Keratinocyte (primary cell): ENCODE measurements around the gene FBRSL1. TPM values are rescaled to one million over a fixed set of nuclear protein-coding genes. Genes with fewer than 3 reads are reported as not detected.

Experiments
- DNase-seq: peaks from one replicate; pipeline ENCODE4 v3.0.0-alpha.2; 2011; ENCODE audit warnings: low read depth, missing footprints, low spot score
- FAIRE-seq: peaks from 2 replicates; lab custom pipeline; 2011; peaks lifted over from hg19 to GRCh38; lab: Jason Lieb, UNC
- H2AFZ ChIP-seq: 2 replicates; pipeline ENCODE4 v1.6.0; 2012; ENCODE audit warnings: low read length, control low read depth, inconsistent platforms; ENCODE audit not compliant: control insufficient read depth
- H3K27ac ChIP-seq: 2 replicates; pipeline ENCODE4 v1.5.1; 2011; ENCODE audit warnings: low read length; ENCODE audit not compliant: control insufficient read depth, insufficient read depth
- H3K27me3 ChIP-seq: 3 replicates; pipeline ENCODE4 v1.6.0; 2011; ENCODE audit warnings: low read length; ENCODE audit not compliant: control insufficient read depth, insufficient read depth; ENCODE audit errors: extremely low read depth
- H3K36me3 ChIP-seq, 2 experiments: 2 replicates in 1 of 2; 3 replicates in 1 of 2; pipeline ENCODE4 v1.5.1; 2011; ENCODE audit warnings: low read length in 2 of 2, mild to moderate bottlenecking in 1 of 2; ENCODE audit not compliant: control insufficient read depth in 2 of 2, insufficient read depth in 2 of 2; ENCODE audit errors: extremely low read depth in 1 of 2
- H3K4me1 ChIP-seq: 3 replicates; pipeline ENCODE4 v1.5.1; 2011; ENCODE audit warnings: low read length; ENCODE audit not compliant: control insufficient read depth, insufficient read depth; ENCODE audit errors: extremely low read depth
- H3K4me2 ChIP-seq: 3 replicates; pipeline ENCODE4 v1.6.0; 2011; ENCODE audit warnings: low read depth, low read length; ENCODE audit not compliant: control insufficient read depth, insufficient read depth; ENCODE audit errors: extremely low read depth
- H3K4me3 ChIP-seq, 3 experiments: fragments of 200-600 bp in 1 of 3; sonication (generic) in 1 of 3; 2 replicates in 2 of 3; 3 replicates in 1 of 3; pipeline ENCODE4 v1.5.1; 2011 to 2016; ENCODE audit warnings: low read length in 3 of 3, mild to moderate bottlenecking in 3 of 3, control low read depth in 2 of 3, inconsistent platforms in 1 of 3, low read depth in 1 of 3, mixed read lengths in 1 of 3, mixed run types in 1 of 3, moderate library complexity in 1 of 3; ENCODE audit not compliant: control insufficient read depth in 2 of 3, insufficient read depth in 2 of 3; ENCODE audit errors: extremely low read depth in 1 of 3
- H3K79me2 ChIP-seq: 2 replicates; pipeline ENCODE4 v1.6.0; 2012; ENCODE audit warnings: low read length; ENCODE audit not compliant: control insufficient read depth, insufficient read depth
- H3K9ac ChIP-seq: 3 replicates; pipeline ENCODE4 v1.6.0; 2011; ENCODE audit warnings: low read length; ENCODE audit not compliant: control insufficient read depth, insufficient read depth; ENCODE audit errors: extremely low read depth
- H3K9me1 ChIP-seq: 3 replicates; pipeline ENCODE4 v1.6.0; 2011; ENCODE audit warnings: low read length; ENCODE audit not compliant: control insufficient read depth, insufficient read depth; ENCODE audit errors: extremely low read depth
- H3K9me3 ChIP-seq: 2 replicates; pipeline ENCODE4 v1.5.1; 2012; ENCODE audit warnings: low read depth, low read length; ENCODE audit not compliant: control insufficient read depth
- H4K20me1 ChIP-seq: 3 replicates; pipeline ENCODE4 v1.6.0; 2011; ENCODE audit warnings: low read length; ENCODE audit not compliant: control insufficient read depth, insufficient read depth; ENCODE audit errors: extremely low read depth
- EZH2 ChIP-seq: IDR thresholded peaks from one replicate; pipeline ENCODE4 v1.6.1; 2012; ENCODE audit warnings: inconsistent platforms, mild to moderate bottlenecking, low read length, moderate library complexity
- dilution Hi-C: fragments of 300-500 bp; cut with MboI; formaldehyde crosslinking; loops from one replicate; pipeline ENCODE4 v1.7.0; 2020; ENCODE audit warnings: low sequenced_read_pairs; ENCODE audit not compliant: extremely low pct_ligation_motif_present
- polyA plus RNA-seq, 5 experiments: library from polyadenylated mRNA; depleted of rRNA in 3 of 5; stranded (reverse) in 3 of 5; stranded (forward) in 1 of 5; unstranded in 1 of 5; fragments of >200 nt; gene quantifications; 1 replicate in 1 of 5; 2 replicates in 3 of 5; 3 replicates in 1 of 5; pipeline versions ENCODE4 v1.2.1 to v1.2.3, GENCODE V29; 2011 to 2012; ENCODE audit warnings: missing spikeins in 2 of 5, low read depth in 1 of 5, low replicate concordance in 1 of 5
- TF ChIP-seq, protein P1 (sequence below), 3 experiments: IDR thresholded peaks in 1 of 3; conservative IDR thresholded peaks in 1 of 3; optimal IDR thresholded peaks in 1 of 3; 2 replicates in 2 of 3; 3 replicates in 1 of 3; pipeline versions ENCODE3 to v1.5.1; 2011; ENCODE audit warnings: low read length in 3 of 3, mild to moderate bottlenecking in 3 of 3, moderate library complexity in 2 of 3, control low read depth in 1 of 3, inconsistent platforms in 1 of 3; ENCODE audit not compliant: insufficient read depth in 2 of 3; ENCODE audit errors: extremely low read depth in 1 of 3

Gene FBRSL1
- polyA plus RNA-seq, 1 donor (not counting 4 experiments of a cell fraction or from before 2014, with no cell fraction given), result 0.89 TPM

GRCh38 chr12:132544498-132544897 is 54.5 kb downstream of the FBRSL1 start:
- H3K79me2 ChIP-seq, result no peaks in the 10 kb centered on the region
- H3K4me3 ChIP-seq, result no peak overlapping the region
- TF ChIP-seq EZH2, result no peak
- TF ChIP-seq, protein P1, sequence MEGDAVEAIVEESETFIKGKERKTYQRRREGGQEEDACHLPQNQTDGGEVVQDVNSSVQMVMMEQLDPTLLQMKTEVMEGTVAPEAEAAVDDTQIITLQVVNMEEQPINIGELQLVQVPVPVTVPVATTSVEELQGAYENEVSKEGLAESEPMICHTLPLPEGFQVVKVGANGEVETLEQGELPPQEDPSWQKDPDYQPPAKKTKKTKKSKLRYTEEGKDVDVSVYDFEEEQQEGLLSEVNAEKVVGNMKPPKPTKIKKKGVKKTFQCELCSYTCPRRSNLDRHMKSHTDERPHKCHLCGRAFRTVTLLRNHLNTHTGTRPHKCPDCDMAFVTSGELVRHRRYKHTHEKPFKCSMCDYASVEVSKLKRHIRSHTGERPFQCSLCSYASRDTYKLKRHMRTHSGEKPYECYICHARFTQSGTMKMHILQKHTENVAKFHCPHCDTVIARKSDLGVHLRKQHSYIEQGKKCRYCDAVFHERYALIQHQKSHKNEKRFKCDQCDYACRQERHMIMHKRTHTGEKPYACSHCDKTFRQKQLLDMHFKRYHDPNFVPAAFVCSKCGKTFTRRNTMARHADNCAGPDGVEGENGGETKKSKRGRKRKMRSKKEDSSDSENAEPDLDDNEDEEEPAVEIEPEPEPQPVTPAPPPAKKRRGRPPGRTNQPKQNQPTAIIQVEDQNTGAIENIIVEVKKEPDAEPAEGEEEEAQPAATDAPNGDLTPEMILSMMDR (optimal IDR thresholded peaks at IDR 0.05 in 1 of 3, IDR thresholded peaks at IDR 0.05 in 1 of 3, conservative IDR thresholded peaks at IDR 0.05 in 1 of 3; ENCODE audit: extremely low read depth in 1 of 3, insufficient read depth in 2 of 3, low read length in 3 of 3), result no peak
- FAIRE-seq (no peak), DNase-seq (no peak)
- H3K36me3 ChIP-seq, result peaks cover 0 to 2% of the 10 kb centered on the region in 2 experiments
- no peak overlapping the region for H2AFZ ChIP-seq
- no peaks in the 10 kb centered on the region for H3K9me1 ChIP-seq
- H3K9ac ChIP-seq, result no peak overlapping the region
- H3K4me2 ChIP-seq, result no peak overlapping the region
- dilution Hi-C loops, result no loop called here
- H3K9me3 ChIP-seq, result no peaks in the 10 kb centered on the region
- peaks cover 3% of the 10 kb centered on the region for H4K20me1 ChIP-seq
- no peak overlapping the region for H3K27ac ChIP-seq
- H3K27me3 ChIP-seq, result no peaks in the 10 kb centered on the region
- H3K4me1 ChIP-seq, result peaks cover 2% of the 10 kb centered on the region

DNA sequence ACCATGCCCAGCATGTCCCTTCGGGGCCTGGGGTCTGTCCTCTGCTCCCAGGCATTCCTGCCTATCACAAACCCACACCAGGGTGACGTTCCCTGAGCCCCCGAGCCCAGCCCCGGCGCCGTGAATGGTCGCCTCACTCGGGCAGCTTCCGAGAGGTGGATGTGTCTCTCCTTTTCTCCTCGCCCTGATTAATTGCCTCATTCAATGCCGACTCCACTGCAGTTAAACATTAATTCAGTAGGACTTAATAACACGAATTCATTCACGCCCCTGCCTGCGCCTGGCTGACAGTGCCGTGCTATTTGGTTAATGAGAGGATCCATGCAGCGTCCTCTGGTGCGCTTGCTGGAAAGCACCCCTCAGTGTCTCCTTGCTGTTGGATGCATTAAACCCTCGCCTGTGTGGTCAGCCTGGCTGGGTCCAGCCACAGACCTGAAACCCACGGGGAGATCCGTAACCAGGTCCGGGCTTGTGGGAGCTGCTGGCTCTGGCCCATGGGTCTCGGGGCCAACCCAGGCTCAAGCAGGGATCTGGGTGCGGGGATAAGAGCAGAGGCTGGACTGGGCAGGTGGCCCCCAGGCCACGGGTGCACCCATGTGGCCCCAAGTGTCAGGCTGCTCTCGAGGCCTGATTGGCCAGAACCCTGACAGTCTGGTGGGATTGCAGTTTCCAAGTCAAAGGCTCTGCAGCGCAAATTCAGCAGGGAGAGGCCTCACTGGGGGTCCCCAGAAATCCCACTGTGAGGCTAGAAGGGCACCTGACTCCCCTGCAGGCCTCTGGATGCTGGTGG is 55.4 kb downstream of the FBRSL1 start:
- H3K27ac ChIP-seq, result no peak overlapping the region
- peaks cover 3% of the 10 kb centered on the region for H4K20me1 ChIP-seq
- no peaks in the 10 kb centered on the region for H3K9me3 ChIP-seq
- H3K4me2 ChIP-seq, result no peak overlapping the region
- H3K9me1 ChIP-seq, result no peaks in the 10 kb centered on the region
- H3K4me1 ChIP-seq, result peaks cover 2% of the 10 kb centered on the region
- H3K9ac ChIP-seq, result no peak overlapping the region
- H3K36me3 ChIP-seq, result peaks cover 0 to 2% of the 10 kb centered on the region in 2 experiments
- DNase-seq, result no peak
- H3K4me3 ChIP-seq, result no peak overlapping the region
- H3K79me2 ChIP-seq, result no peaks in the 10 kb centered on the region
- dilution Hi-C loops, result no loop called here
- TF ChIP-seq, protein P1 (optimal IDR thresholded peaks at IDR 0.05 in 1 of 3, IDR thresholded peaks at IDR 0.05 in 1 of 3, conservative IDR thresholded peaks at IDR 0.05 in 1 of 3; ENCODE audit: extremely low read depth in 1 of 3, insufficient read depth in 2 of 3, low read length in 3 of 3), result no peak
- TF ChIP-seq EZH2, result no peak
- FAIRE-seq, result no peak
- no peaks in the 10 kb centered on the region for H3K27me3 ChIP-seq
- H2AFZ ChIP-seq, result no peak overlapping the region
